Activated effector memory CD4-positive, alpha-beta T cell treated with anti-CD3 and anti-CD28 coated beads, Interleukin-2, amount 50 U/mL, for 16 hours (primary cell): ENCODE measurements around the gene LACTBL1.
A peak's percentile ranks its signal among the peaks of the same experiment; 100 is the strongest.
"Not testable (repeated sequence)": the region's sequence is repeated elsewhere in the genome, so short reads cannot be mapped to it uniquely, and the experiment has no call there.

Experiments
- DNase-seq: peaks from one replicate; pipeline ENCODE4 v3.0.0-alpha.2; 2020

Gene LACTBL1, protein sequence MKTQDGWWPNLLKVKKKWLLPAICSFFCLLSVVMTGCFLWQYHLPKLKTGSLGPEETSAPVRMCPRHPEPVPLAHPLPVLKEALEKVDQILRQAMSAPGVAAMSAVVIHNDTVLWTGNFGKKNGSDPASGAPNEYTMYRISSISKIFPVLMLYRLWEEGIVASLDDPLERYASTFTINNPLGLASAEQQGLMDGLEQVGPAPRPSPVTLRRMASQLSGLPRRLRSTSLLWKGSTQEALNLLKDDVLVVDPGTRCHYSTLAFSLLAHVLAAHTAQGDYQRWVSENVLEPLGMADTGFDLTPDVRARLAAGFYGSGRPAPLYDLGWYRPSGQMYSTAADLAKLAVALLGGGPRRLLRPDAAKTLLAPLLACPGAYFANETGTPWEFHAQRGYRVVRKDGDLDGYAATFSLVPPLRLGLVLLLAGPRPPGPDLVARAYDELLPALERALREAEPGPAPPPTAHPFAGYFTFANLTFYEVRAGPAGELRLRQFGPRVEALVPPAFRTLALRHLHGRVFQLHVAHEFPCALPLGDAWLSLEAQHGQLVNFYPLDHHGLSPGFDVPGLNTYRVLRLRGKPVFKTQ

DNA sequence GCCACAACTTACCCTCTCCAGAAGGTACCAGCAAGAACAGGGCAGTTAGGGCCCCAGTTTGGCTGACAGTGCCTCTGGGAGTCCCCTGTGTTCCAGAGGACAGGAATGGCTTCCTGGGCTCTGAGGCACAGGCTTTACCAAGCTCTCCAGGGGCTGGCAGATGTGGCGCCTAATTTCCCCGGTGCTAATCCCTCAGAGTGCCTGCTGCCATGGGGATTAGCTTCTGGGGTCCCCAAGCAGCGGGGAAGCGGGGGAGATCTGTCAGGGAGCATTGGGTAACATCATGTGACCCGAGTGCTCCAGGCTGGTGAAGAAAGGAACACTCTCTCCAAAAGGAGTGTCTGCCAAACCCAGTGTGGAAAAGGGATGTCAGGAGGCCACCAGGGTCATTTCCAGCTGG, at the start of gene LACTBL1:
Gene LACTBL1 (minus strand): TSS at position 107 of the 400 bp plus-strand sequence. CDS start 550 bp downstream, outside the sequence.
- no peak for DNase-seq

DNA sequence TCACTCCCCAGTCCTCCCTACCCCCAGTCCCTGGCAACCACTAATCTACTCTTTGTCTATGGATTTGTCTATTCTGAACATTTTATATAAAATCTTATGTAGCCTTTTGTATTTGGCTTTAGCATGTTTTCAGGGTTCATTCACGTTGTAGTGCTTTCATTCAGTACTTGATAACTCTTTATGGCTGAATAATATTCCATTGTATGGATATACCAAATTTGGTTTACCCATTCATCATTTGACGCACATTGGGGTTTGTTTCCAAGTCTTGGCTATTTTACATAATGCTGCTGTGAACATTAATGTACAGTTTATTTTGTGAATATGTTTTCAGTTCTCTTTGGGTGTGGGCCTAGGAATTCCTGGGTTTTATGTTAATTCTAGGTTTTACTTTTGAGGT, 49.2 kb upstream of the LACTBL1 start:
- no peak for DNase-seq

DNA sequence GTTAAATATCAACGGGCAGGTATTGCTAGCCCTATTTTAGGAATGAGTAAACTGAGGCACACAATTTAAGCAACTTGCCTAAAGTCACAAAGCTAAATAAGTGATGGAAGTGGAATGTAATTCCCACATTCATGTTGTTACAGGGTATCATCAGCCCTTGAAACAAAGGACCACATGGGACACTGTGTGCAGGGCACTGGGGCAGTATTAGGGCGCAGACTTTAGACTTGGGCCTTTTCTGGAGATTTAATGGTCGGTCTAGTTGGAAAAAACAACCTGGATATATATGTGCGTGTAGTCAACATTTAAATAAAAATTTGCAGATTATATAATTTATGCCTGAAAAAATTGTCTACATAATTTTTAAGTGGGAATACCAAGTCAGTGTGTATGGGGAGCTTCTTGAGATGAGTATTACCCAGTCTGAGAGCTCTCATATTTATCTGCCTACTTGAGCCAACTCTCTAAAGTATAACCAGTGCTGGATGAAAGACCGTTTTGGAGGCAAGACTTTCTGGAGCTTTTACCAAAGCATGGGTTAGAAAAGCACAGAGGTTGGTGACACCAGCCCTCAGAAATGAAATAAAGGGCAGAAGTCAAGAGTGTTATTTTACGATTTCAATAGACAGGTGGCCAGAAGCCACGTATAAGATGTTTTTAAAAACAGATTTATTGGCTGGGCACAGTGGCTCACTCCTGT, 48.2 kb upstream of the LACTBL1 start:
- no peak for DNase-seq

DNA sequence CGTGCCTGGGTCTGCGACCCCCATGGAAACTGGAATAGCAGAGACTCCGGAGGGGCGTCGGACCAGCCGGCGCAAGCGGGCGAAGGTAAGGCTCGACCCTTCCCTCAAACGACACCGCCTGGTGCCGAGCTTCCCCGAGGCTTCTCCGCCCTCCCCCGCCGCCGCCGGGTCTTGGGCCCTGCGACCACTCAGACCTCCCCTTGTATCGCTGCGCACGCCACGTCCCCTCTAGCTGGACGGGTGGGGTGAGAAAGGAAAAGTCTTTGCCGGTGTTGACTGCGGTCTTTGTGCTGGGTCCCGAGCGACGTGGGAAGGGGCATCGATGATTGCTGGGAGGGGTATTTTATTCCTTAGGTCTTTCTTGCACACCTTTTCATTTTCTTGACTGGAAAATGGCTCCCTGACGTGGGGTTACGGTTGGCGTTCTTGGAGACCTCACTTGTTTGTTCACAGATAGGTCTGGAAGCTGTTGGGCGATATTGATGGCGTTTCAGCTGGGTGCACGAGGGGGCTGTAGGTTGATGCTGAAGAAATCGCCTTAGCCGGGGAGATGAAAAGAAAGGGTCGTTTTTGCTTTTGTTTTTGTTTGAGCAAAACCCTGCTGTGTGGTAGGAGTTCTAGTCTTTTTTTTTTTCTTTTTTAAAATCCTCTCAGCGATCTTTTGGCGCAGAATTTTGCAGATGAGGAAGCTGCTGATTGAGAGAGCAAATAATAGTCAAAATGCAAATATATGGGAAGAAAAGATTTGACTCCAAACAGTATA, 47.4 kb upstream of the LACTBL1 start:
- peak; percentile 68 for DNase-seq

DNA sequence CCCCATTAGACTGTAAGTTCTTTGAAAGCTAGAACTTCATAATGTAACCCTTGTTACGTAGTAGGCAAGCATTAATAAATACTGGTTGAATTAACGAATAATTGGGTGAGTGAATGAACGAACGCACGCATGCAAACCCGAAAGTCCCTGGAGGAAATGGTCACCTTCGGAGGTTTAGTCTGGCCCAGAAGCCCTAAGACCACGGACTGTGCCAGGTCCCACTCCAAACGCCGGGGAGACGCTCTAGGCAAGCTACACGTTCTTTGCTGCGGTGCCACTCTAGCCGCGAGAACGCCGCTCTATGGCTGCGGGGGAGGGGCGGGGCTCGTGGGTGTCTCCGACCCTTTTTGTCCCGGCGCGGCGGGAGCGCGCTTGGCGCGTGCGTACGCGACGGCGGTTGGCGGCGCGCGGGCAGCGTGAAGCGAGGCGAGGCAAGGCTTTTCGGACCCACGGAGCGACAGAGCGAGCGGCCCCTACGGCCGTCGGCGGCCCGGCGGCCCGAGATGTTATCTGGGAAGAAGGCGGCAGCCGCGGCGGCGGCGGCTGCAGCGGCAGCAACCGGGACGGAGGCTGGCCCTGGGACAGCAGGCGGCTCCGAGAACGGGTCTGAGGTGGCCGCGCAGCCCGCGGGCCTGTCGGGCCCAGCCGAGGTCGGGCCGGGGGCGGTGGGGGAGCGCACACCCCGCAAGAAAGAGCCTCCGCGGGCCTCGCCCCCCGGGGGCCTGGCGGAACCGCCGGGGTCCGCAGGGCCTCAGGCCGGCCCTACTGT, 46.6 kb upstream of the LACTBL1 start, which contains the start of gene KDM1A:
Gene KDM1A (plus strand): TSS at position 375 of the 769 bp plus-strand sequence. CDS start 129 bp downstream, at position 504.
- DNase-seq: peak; percentile 98

DNA sequence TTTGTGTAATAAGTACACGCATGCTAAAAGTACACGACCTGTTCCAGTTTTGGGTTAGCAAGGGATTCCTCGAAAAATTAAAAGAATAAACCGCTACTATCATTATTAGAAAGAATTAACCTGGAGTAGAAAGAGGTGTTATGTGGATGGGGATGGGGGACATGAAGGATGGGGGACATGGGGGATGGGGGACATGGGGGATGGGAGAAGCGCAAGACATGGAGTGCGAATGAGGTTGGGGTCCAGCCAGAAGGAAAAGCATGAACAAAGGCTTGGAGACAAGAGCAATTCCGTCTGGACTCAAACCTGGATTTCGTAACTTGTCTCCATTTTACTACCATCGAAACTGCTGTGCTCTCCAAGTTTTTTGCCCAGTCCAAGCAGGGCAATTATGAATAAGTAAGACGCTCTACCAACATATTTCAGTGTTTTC, 46.0 kb upstream of the LACTBL1 start:
- DNase-seq: no peak

DNA sequence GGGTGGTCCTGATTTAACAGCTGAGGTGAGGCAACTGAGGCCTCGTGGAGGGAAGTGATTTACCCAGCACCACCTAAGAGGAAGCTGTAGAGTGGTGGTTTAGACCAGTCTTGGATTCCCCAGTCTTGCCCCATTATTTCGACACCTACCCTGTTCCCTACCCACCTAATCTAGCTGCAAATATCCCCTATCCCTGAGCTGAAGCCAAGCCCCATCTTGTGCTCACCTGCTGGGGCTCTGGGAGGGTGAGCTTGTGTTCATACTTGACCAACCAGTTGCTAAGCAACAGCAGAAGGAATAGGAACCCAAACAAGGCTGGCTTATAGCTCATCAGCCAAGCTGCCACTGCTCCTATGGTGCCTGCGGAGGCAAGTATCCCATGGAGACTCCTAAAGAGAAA, 41.0 kb upstream of the LACTBL1 start:
- no peak for DNase-seq

DNA sequence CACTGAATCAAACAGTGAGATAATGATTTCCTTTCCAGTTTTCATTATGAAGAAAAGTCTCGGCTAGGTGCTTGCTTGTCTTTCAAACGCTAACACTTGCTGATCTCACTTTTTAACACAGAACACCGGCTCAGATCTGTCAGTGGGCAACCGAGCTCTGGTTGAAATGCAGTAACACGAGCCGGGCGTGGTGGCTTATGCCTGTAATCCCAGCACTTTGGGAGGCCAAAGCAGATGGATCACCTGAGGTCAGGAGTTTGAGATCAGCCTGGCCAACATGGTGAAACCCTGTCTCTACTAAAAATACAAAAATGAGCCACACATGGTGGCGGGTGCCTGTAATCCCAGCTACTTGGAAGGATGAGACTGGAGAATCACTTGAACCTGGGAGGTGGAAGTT, 37.4 kb upstream of the LACTBL1 start:
- not testable (repeated sequence) for DNase-seq

DNA sequence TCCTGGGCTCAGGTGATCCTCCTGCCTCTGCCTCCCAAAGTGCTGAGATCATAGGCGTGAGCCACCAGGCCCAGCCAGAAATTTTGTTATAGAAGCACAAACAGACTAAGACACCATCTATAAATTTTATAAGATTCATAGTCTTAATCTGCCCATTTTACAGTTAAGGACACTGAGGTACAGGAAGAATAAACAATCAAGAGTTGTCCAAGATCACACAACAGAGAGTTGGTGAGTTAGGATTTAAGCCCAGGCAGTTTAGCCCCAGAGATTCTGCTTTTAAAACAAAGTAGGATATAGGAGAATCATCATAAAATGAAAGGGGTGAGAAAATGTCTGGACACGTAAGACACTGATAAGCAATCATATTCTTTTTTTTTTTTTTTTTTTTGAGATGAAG, 36.2 kb upstream of the LACTBL1 start:
- no peak for DNase-seq

DNA sequence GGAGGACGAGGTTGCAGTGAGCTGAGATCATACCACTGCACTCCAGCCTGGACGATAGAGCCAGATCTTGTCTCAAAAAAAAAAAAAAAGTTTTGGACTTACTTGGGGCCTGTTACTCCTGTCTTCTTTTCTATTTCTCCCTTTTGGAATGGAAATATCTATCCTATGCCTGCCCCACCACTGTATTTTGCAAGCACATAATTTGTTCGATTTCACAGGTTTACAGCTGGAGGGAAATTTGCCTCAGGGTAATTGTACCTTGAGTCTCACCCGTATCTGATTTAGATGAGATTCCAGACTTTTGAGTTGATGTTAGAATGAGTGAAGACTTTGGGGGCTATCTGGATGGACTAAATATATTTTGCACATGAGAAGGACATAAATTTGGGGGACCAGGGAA, 34.4 kb upstream of the LACTBL1 start:
- DNase-seq: no peak

DNA sequence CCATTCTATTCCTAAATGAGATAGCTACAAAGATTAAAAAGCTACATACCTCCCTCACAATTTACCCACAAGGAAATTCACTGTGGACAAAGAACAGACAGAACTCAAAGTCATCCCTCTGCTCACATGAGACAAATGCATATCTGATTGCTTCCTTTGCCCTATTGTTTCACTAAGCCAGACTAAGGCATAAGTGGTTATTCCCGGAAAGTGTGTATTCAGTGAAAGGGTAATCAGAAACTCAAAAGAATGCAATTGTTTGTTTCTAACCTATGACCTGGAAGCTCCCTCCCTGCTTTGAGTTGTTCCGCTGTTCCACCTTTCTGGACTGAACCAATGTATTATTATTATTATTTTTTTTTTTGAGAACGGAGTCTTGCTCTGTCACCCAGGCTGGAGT, 32.1 kb upstream of the LACTBL1 start:
- DNase-seq: not testable (repeated sequence)

DNA sequence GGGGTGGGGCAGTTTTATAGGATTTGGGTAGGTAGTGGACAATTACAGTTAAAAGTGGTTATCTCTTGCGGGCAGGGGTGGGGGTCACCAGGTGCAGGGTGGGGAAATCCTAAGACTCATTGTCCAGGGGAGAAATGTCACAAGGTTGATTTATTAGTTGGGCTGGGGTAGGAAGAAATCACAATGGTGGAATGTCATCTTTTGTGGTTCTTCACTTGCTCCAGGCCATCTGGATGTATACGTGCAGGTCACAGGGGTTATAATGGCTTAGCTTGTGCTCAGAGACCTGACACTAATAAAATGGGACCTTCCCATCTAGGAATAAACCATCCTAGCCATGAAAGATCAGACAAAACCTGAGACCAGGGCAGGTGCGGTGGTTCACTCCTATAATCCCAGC, 31.4 kb upstream of the LACTBL1 start:
- DNase-seq: no peak

DNA sequence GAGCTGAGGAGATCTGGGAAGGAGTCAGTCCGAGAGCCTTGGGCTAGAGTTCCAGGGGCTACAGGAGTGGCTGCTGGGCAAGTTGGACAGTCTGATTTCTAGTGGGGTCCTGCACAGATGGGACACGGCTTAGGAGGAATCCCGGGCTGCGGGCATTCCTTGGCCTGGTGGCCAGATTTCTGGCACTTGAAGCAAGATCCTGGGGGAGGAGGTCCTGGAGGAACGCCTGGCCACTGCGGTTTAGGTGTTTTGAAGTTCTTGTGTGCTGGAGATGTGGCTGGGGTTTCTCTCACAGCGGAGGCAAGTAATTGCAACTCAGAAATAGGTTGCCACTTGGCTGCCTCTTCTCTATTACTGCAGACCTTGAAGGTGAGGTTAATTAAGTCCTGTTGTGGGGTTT, 29.6 kb upstream of the LACTBL1 start:
- not testable (repeated sequence) for DNase-seq

DNA sequence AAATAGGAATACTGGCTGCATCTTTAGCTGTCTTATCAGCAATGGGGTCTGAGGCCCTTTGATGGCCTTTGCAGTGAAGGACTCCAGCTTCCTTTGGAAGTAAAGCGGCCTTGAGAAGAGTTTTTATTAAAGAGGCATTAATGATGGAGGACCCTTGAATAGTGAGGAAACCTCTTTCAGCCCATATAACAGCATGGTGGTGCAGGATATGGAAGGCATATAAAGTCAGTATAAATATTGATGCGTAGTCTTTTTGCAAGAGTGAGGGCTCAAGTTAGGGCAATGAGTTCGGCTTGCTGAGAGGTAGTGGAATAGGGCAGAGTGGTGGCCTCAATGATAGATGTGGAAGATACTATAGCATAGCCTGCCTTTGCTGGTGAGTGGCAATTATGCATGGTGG, 27.5 kb upstream of the LACTBL1 start:
- DNase-seq: not testable (repeated sequence)

DNA sequence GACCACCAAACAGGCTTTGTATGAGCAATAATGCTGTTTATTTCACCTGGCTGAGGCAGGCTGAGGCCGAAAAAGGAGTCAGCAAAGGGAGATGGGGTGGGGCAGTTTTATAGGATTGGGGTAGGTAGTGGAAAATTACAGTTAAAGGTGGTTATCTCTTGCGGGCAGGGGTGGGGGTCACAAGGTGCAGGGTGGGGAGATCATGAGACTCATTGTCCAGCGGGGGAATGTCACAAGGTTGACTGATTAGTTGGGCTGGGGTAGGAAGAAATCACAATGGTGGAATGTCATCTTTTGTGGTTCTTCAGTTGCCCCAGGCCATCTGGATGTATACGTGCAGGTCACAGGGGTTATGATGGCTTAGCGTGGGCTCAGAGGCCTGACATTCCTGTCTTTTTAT, 24.9 kb upstream of the LACTBL1 start:
- DNase-seq: not testable (repeated sequence)

DNA sequence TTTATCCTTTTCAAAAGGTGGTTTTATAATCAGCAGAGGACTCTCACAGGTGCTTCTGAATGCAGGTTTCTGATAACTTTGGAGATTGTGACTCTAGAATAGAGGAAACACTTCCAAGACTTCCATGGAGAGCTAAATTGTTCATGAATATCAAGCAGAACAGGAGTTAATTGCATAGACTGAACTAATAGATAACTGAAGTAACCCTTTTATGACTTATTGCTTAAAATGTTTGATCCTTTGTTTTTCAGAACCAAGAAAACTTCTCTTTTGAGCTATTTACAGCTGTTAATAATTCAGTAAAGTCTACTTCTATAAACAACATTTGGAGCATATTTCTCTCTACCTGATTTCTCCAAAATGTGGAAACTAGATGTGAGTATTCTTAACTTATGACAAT, 23.1 kb upstream of the LACTBL1 start:
- DNase-seq: no peak

DNA sequence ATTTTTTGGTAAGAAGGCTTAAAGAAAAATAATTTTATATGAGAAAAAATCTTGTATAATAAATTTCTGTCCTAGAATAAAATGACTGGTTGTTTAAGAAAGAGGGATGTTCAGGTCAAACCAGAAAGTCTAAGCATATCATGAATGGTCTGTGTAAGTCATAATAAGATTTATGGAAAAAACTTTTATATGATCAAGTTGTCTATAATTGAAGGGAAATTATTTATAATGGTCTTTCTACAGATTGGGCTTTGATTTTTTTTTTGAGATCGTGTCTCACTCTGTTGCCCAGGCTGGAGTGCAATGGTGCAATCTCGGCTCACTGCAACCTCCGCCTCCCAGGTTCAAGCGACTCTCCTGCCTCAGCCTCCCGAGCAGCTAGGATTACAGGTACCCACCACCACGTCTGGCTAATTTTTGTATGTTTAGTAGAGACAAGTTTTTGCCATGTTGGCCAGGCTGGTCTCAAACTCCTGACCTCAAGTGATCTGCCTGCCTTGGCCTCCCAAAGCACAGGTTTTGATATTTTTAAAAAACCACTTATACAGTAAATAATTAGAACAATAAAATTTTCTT, 20.6 kb upstream of the LACTBL1 start:
- DNase-seq: not testable (repeated sequence)

DNA sequence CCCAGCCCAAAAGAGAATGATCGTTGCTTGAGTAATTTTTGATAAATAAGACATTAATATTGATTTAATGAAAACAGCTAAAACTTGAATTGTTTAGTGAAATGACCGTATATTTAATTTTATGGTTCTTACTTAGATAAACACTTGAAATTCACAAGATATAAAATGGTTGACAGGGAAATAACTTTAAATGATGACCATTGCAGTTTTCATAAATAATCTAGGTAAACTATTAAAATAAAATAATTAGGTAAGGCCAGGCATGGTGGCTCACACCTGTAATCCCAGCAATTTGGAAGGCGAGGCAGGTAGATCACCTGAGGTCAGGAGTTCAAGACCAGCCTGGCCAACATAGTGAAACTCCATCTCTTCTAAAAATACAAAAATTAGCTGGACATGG, 19.7 kb upstream of the LACTBL1 start:
- DNase-seq: not testable (repeated sequence)

DNA sequence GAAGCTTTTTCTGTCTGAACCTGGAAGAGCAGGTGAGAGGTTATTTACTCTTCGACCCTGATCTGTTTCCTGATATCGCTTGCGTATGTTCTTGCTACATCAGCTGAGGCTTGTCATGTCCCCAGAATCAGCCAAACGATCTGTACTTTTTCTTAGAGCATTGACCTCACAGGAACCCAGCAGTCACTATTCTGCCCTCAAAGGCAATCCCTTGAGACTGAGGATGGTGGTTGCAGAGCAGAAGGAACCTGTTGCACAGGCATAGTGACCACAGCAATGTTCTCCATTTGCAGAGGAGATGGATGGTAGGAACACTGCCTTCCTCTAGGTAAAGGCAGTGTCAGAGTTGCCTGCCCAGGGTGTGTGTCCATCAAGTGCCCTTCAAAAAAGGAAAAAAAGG, 11.3 kb upstream of the LACTBL1 start:
- DNase-seq: no peak

DNA sequence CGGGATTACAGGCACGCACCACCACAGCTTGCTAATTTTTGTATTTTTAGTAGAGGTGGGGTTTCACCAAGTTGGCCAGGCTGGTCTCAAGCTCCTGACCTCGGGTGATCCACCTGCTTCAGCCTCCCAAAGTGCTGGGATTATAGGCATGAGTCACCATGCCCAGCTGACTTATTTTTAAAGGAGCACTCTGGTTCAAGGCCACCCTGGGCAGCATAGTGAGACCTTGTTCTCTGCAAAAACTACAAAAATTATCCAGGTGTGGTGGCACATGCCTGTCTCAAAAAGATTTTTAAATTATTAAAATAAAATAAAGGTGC, 7.8 kb upstream of the LACTBL1 start:
- DNase-seq: not testable (repeated sequence)

DNA sequence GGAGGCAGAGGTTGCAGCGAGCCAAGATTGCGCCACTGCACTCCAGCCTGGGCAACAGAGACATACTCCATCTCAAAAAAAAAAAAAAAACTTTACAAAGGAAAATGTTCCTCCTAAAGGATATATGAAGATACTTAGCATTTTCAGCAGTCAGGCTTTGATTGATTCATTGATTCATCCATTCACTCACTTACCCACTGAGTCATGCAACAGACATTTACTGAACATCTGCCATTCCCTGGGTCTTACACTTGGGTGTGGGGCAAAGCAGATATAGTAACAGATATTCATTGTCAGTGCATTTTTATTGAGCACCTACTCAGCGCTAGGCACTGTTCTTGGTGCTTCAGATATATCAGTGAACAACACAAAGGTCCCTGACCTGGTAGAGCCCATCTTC, 5.6 kb upstream of the LACTBL1 start:
- DNase-seq: no peak
